OCI-M1 (cell line): ENCODE data around the gene MLLT10.
A peak's percentile ranks its signal among the peaks of the same experiment; 100 is the strongest.

ENCODE experiments used
- DNase-seq: peaks from one replicate; lab custom pipeline; 2025; lab: John Stamatoyannopoulos, UW

Gene MLLT10

GRCh38 chr10:21501091-21501490, 32.9 kb upstream of the MLLT10 start:
- DNase-seq: no peak

- DNase-seq: no peak
These were observed 32.2 kb upstream of the MLLT10 start for GRCh38 chr10:21501731-21502347.

- DNase-seq: no peak
These were observed 31.7 kb upstream of the MLLT10 start for GRCh38 chr10:21502348-21502740.

GRCh38 chr10:21503542-21503941, 30.5 kb upstream of the MLLT10 start:
- no peak for DNase-seq

- no peak for DNase-seq
These were observed 28.2 kb upstream of the MLLT10 start for GRCh38 chr10:21505711-21506278.

GRCh38 chr10:21506351-21506750, 27.7 kb upstream of the MLLT10 start:
- DNase-seq: peak; percentile 19

GRCh38 chr10:21507150-21507549, 26.9 kb upstream of the MLLT10 start:
- DNase-seq: no peak

GRCh38 chr10:21508706-21509331, 25.2 kb upstream of the MLLT10 start:
- no peak for DNase-seq

GRCh38 chr10:21509341-21510240, 24.4 kb upstream of the MLLT10 start:
- no peak for DNase-seq

GRCh38 chr10:21510241-21511094, 23.6 kb upstream of the MLLT10 start:
- no peak for DNase-seq

- DNase-seq: no peak
These were observed 22.9 kb upstream of the MLLT10 start for GRCh38 chr10:21511095-21511570.

- DNase-seq: no peak
These were observed 22.0 kb upstream of the MLLT10 start for GRCh38 chr10:21511946-21512572.

- DNase-seq: no peak
These were observed 21.2 kb upstream of the MLLT10 start for GRCh38 chr10:21512573-21513404.

- no peak for DNase-seq
These were observed 20.6 kb upstream of the MLLT10 start for GRCh38 chr10:21513405-21513788.

- no peak for DNase-seq
These were observed 19.8 kb upstream of the MLLT10 start for GRCh38 chr10:21514129-21514817.

- DNase-seq: no peak
These were observed 19.1 kb upstream of the MLLT10 start for GRCh38 chr10:21514818-21515351.

GRCh38 chr10:21515361-21516241, 18.4 kb upstream of the MLLT10 start:
- no peak for DNase-seq
